Stimulated activated naive CD4-positive, alpha-beta T cell treated with Interleukin-2 at 50 U/mL for 16 hours (primary cell): ENCODE results near the gene PID1.

Experiments
- DNase-seq: peaks from one replicate; lab custom pipeline; 2025; lab: John Stamatoyannopoulos, UW

Gene PID1

GRCh38 chr2:229073935-229074334 is 197.2 kb downstream of the PID1 start:
- DNase-seq = no peak

GRCh38 chr2:229071292-229071976 is 199.7 kb downstream of the PID1 start:
- DNase-seq = no peak

GRCh38 chr2:229066121-229066715 is 204.9 kb downstream of the PID1 start:
- no peak for DNase-seq

DNA sequence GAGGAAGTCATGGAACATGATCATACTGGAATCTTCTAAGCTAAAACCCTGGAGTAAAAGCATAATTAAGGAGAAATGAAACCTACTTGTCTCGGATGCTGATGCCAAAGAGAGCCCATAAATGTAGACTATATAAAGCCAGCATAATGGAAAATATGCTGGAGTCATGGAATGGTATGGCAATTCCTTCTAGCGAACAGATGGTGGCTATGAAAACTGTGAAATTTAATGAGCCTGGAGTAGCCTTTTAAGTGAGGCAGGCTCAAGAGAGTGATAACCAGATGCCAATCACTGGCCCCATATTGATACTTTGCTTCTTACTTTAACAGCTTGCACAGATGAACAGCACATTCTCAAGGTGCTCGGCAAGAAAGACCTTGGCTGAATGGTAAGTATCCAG is 206.3 kb downstream of the PID1 start:
- DNase-seq = no peak

DNA sequence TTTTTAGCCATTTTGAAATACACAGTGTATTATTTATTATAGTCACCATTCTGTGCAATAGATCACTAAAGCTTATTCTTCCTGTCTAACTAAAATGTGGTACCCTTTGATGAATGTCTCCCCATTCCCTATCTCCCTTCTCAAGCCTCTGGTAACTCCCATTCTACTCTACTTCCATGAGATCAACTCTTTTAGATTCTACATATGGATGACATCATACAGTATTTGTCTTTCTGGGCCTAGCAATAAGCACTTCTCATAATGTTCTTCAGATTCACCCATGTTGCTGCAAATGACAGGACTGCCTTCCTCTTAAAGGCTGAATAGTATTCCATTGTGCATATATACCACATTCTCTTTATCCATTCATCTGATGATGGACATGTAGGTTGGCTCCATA is 210.9 kb downstream of the PID1 start:
- DNase-seq = no peak

GRCh38 chr2:229059331-229060033 is 211.6 kb downstream of the PID1 start:
- no peak for DNase-seq

DNA sequence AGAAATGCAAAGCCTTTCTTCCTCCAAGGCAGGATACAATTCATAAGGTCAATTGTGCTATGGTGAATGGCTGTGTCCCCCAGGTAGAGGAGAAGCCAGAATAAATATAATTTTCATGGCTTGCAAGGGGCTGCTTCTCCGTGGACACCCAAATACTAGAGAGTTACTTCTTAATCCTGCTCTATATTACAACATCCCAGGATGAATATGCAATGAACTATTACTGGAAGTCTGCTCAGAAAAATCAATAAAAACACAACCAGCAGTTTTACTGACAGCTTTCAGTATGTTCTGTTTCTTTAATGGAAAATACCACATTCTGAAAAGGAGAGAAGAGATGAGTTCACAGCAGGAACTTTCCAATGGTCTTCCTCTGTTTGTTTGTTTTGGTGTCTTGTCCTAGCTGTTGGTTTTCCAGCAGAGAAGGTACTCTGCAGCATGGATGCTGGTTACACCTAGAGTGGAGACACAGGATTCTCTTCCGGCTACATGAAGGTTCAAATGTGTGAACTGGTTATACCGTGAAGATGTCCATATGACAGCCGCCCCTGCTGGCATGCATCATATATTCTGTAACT is 213.0 kb downstream of the PID1 start:
- no peak for DNase-seq

- DNase-seq = no peak
Observed at GRCh38 chr2:229054311-229054710, 216.8 kb downstream of the PID1 start.

- DNase-seq = no peak
Observed at GRCh38 chr2:229051798-229052197, 219.3 kb downstream of the PID1 start.

DNA sequence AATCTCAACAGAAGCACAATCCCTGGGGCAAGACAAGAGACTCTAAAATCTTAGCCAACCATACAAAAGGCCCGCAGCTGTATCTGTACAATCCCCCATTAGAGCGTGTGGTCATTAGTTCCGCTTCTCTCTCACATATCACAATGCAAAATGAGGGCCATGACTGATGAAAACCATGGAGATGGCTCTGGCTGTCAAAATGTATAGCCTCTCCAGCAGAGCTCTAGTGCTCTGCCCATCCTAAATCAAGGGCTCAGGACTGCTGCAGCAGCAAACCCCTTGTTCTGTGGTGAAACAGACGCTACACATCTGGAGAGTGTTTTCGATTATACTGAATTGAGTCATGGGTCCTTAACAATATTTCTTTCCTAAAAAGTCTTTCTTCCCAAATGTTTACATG is 221.0 kb downstream of the PID1 start:
- no peak for DNase-seq

DNA sequence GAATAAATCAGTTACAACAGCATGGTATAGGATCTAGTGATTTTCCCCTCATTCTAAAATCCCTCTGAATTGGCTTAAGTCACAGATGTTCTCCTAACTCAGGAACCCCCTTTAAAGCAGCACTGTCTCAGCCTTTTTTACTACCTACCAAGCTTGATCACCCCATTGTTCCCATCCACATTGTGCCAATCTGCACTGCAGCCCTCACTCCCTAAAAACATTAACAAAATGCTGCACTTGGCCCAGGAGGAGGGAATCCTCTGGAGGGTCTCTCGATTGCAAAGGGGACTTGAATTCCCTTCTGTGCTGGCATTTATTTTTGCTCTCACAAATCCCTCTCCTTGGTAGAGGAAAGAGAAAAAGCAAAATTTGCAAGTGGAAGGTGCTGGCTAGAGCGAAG is 223.0 kb downstream of the PID1 start:
- DNase-seq = no peak

DNA sequence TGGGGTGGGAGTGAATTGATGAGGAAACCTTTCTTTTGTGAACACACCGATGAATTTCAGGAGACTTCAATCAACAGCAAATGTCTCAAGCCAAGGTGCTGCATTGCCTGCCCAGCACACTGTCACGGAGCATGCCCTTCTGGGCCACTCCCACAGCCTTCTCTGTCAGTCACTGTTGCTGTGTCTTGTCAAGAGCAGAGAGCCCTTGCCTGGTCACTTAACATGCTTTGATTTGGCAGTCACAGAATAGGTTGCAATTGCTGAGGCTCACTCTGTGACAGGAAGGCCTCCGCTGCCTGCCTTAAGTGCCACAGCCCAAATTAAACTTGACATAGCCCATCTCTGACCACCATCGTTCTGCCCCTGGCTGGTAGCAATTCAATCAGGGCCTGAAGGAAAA is 225.4 kb downstream of the PID1 start:
- DNase-seq = no peak

DNA sequence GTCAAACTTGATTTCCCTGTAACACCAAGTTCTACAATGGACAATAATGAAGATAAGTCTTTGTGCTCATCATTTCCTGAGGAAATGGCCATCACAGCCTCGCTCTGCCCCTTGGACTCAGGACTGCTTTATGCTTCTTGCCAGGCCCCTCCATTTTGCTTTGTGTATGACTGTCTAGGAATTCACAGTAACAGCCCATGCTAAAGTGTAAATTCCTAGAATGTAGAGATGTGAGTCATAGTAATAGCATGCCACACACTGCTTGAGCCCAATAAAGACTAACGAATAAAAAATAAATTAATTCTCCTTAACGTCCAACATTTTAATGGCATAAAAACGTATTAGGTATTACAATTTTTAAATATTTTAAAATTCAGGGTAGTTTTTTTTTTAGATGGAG is 226.5 kb downstream of the PID1 start:
- no peak for DNase-seq

DNA sequence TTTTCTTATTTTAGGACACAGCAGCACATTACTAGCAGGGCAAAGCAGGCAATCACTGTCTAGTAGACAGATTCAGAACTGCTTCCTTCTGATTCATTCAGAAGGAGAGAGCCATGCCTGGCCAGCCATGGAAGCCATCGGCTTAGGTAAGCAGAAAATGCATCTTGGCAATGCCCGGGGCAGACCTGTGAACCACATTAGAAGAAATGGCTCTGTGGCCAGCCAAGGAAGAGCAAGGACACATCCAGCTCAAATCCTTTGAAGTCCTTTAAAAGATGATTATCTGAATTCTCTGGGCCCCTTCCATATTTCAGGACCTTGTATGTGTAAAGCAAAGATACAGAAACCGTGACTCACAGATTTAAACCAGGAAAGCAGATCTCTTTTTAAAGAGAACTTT is 227.4 kb downstream of the PID1 start:
- DNase-seq = no peak

DNA sequence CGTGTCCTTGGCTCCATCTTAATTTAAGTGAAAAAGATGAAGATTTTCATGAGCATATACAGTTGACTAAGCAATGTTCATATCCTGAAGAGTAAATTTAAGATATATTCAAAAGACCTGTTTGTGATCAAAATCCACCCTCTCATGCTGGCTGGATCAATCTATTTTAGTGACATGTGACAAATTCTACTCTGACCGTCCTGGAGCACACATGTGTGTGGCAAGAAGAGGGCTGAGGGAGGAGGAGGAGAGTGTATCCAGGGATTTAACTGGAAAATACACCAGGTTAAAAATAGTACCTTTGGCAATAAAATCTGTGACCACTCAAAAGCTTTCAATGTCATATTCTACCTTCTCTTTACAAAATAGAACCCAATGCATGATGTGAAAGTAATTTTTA is 228.7 kb downstream of the PID1 start:
- no peak for DNase-seq

- DNase-seq = no peak
Observed at GRCh38 chr2:229041691-229042090, 229.4 kb downstream of the PID1 start.

GRCh38 chr2:229037621-229038020 is 233.5 kb downstream of the PID1 start:
- DNase-seq = no peak

- DNase-seq = no peak
Observed at GRCh38 chr2:229033816-229034215, 237.3 kb downstream of the PID1 start.

DNA sequence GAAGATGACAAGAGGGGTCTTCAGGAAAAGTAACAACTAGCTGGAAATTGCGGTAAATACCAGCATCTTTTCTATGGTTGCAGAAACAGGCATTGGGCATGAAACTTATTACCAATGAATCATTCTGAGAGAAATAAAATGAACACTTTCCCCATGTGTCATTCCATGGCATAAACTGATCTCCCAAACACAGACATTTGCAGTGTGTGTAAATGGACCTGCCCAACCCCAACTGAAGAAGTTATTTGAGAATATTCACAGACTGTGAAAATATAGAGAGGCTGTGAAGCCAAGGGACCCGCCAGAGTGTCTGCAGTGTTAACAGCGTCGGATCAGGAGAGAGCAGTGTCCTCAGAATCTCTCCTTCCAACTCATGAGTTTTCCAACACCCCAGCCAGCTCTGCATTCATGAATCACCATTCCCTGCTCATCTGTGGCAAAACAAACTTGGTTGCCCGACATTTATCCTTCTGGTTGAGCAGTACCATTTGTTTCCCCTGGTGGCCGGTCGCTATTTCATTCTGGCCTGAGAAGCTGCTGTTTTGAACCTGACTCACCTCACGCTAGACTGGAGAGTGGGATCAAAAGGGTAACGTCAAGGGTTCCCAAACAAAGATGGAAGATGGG is 238.4 kb downstream of the PID1 start:
- DNase-seq = no peak

- DNase-seq = no peak
Observed at GRCh38 chr2:229027353-229028105, 243.6 kb downstream of the PID1 start.

- DNase-seq = no peak
Observed at GRCh38 chr2:229025653-229026052, 245.4 kb downstream of the PID1 start.

- DNase-seq = no peak
Observed at GRCh38 chr2:229022652-229023051, 248.4 kb downstream of the PID1 start.
